Stimulated activated CD4-positive, alpha-beta T cell treated with anti-CD3 and anti-CD28 coated beads, Interleukin-15, amount 100 ng/mL, for 1 hour (primary cell): ENCODE measurements around the gene HPRT1.

ENCODE experiments used
- DNase-seq, 2 donors: peaks; one replicate each; pipeline ENCODE4 v3.0.0-alpha.2; 2020; ENCODE audit warnings: low read depth in 1 of 2, low spot score in 1 of 2

The HPRT1 gene

DNA sequence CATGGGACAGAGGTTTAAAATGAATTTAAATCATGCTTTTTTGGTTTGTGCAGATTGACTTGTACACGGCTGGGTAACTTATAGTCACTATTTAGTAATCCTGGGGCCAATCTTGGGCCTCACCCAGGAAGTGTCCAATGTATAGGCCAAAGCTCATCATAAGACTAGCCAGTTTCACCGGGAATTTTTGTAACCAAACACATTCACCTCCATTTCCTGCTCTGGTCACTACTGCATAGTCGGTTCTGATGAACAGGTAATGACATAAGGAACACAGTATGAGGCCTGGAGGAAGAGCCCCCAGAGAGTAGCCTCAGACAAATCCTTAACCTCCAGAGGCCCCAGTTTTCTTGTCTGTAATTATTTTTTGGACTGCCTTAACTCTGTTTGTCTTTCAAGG lies 81.9 kb downstream of the HPRT1 start:
- DNase-seq: no peak

DNA sequence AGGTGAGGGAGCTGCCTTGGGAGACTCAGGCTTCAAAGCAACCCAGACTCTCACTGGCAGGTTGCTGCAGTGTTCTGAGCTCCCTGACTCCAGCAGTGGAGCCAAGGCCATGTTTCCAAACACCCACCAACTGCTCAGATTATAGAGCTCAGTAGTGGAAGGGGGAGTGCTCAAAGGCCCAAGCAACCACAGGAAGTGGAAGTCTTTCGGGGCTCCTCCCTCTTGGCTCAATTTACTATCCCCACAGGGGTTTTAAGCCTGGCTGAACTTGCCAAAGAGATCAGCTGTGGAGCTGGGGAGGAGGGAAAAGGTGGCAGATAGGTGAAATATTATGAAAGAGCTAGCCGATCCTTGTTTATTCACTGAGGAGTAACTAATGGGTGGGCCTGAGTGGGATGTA lies 82.5 kb downstream of the HPRT1 start:
- no peak for DNase-seq

DNA sequence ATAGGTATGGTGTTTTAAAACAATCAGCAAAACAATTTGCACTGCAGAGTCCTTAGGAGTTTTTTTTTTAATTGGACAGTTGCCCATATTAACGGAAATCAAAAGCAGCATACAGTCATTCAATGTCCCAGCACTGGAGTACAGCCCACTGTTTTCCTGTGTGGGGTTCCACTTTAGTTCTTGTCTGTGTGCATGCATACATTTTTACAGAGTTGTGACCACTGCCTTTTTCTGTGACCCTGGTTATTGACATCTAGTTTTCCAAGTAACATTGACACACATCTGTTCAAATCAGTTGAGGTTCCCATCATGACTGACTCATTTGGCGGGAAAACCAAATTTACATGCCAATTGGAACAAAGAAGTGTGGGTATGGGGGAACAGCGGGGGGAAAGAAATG lies 83.3 kb downstream of the HPRT1 start:
- no peak for DNase-seq

DNA sequence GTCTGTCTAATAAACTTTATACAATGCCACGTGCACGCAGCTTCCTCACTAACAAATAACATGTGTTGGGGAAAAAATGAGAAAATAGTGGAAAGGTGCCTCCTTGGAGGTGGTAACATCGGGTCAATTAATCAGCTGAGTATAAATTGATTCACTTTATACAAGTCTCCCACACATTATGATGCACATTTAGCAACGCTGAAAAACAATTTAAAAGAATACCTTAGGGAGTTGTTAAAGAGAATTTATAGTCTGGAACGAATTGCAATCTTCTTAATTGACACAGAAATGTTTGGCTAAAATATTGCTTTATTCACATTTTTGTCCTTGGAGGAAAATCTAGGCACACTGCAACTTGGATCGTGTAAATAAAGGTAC lies 84.2 kb downstream of the HPRT1 start:
- DNase-seq: no peak

DNA sequence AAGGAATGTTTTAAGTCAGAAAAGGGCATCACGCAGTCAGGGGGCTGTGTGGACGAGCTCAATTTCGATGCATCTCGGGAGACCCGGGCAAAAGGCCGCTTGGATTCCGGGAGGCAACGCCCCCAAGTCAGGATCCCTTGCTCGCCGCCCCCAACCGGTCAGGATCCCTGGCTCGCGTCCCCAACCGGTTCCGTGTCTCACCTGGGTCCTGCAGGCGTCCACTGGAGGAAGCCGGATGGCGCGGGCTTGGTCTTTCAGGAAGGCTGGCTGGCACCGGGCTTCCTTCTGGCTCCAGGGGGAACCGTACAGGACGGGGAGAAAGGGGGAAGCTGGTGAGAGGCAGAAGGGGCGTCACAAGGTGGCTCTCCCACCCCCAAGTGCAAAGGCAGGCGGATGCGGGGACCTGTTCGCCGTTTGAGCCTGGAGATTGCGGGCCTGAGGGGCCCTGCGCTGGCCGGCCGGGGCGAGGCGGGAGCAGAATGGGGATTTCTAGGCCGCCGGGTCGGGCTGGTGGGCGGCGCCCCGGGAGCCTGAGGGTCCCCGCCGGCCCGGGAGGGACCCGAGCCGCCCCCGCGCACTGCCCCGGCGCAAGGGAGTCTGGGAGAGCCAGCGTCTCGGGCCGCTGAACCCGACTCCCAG lies 84.7 kb downstream of the HPRT1 start:
- no peak for DNase-seq

DNA sequence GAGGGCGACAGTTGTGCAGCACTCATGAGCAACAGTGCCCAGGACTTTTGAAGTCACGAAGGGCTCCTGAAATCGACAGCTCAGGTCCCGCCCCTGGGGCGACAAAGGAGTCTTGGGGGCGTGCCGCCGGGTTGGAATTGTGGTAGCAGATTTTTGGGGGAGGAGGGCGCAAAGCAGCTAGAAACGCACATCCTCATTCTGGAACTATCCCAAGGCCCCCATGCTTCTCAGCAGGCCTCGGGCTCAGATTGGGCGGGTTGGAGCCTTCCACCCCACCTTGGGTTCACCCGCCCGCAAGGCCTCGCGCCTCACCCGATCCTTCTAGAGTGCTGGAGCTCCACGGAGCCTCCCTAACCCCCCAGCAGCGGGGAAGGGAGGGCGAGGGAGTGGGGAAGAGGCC lies 85.5 kb downstream of the HPRT1 start:
- DNase-seq: no peak

DNA sequence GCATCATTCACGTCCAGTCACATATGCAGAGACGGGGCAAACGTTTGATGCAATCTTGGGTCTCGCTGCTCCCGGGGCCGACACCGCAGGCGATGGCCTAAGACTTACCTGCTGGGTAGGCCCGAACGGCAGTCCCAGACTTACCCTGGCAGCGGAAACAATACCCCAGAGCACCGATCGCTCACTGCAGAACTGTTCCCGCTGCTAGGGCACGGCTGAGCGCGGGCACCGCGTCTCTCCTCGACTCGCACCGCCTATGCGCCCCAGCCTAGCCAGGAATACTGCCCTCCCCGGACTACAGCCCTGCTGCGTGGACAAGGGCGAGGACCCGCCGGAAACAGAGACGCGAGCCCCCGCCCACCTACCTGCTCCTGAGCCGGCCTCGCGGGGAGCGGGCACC lies 86.2 kb downstream of the HPRT1 start:
- no peak for DNase-seq

DNA sequence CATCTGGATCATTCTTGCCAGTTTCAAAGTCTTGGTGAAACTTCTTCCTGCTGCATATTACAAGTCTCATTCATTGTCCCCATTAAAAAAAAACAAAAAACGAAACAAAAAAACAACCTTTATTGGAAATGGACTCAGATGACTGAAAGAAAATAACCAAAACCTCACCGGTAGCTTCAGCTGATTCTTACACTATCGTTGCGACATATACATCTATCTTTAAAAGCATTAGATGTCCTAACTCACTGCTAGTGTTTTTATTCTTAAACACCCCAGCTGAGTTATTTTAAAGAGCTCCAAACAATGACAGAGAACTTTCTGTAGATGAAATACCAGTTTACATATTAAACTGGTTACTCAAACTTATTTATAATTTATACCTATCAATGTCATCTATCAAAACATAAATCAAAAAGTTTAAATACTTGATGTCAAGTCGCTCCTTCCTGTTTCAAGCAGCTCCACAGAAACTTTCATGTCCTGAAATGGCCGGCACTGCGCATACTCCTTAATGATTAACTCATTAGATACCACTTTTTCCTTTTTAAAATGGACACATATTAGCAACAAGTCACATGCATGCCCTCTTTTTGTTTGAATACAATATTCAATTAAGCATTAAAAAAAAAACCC lies 87.2 kb downstream of the HPRT1 start:
- DNase-seq: no peak

DNA sequence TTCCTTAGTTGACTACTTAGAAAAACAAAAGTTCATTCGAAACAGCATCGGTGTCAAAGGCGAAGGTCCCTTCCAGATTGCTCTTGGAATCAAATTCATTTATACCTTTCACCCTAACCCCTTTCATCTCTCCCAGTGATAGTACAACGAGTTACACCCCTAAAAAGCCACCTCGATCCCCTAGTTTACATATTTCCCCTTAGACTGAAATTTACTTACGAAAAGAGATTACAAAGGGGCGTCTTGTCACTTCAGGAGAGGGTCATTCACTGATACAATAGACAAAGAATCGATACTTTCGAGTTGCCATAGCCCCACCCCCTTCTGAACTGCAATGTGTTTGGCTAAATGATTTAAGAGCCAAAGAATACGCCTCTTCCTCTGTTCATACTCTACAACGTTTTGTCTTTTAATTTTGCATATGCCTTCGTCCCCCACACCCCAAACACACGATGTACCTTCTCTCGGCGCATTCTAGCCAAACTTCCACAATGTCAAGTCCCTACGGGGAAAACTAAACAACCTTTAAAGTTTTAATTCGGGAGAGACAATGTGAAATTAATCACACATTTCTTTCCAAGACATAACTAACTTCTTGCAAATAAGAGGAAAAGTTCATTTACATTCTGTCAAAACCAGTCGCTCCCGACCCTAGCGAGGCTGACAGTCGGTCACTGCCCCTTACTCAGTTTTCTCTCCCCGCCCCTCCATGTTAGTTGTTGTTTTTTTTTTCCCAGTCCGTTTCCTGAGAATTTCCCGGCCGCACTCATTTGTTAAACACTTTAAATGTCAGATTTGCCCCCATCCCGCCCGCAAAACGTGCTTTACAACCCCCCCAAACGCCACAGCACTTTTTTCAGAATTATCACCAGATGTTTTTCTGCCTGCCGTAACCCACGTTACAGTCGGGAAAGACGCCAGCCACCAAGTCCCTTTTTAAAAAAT lies 88.6 kb downstream of the HPRT1 start:
- no peak for DNase-seq
